22Rv1 (cell line): ENCODE data around the gene TIMELESS.
A peak's percentile ranks its signal among the peaks of the same experiment; 100 is the strongest.

Experiments
- H3K27ac ChIP-seq: fragments of 450-650 bp; 2 replicates; pipeline ENCODE4 v1.5.1; 2017
- CTCF ChIP-seq: fragments of 450-650 bp; IDR thresholded peaks from 2 replicates; pipeline ENCODE4 v1.5.1; 2017; ENCODE audit warnings: mild to moderate bottlenecking
- ZFX ChIP-seq: fragments of 450-650 bp; IDR thresholded peaks from 2 replicates; pipeline ENCODE4 v1.6.1; 2017; ENCODE audit warnings: antibody characterized with exemption, borderline replicate concordance

Gene TIMELESS

GRCh38 chr12:56487448-56488040 is 38.3 kb upstream of the TIMELESS start:
- H3K27ac ChIP-seq: peak overlapping the region; percentile 78
- TF ChIP-seq CTCF (no peak), ZFX (no peak)

- peak overlapping the region; percentile 78 for H3K27ac ChIP-seq
- TF ChIP-seq CTCF (no peak), ZFX (no peak)
These were observed 37.5 kb upstream of the TIMELESS start for GRCh38 chr12:56486694-56487093.

- no peak overlapping the region for H3K27ac ChIP-seq
- TF ChIP-seq ZFX (no peak), CTCF (no peak)
These were observed 35.3 kb upstream of the TIMELESS start for GRCh38 chr12:56484566-56484965.

- H3K27ac ChIP-seq: no peak overlapping the region
- TF ChIP-seq CTCF (no peak), ZFX (no peak)
These were observed 30.4 kb upstream of the TIMELESS start for GRCh38 chr12:56479625-56480024.

GRCh38 chr12:56477521-56478225 is 28.4 kb upstream of the TIMELESS start:
- TF ChIP-seq ZFX: no peak
- no peak for TF ChIP-seq CTCF

GRCh38 chr12:56476972-56477432 is 27.8 kb upstream of the TIMELESS start:
- TF ChIP-seq CTCF: no peak
- TF ChIP-seq ZFX: no peak
- H3K27ac ChIP-seq: no peak overlapping the region

More at GRCh38 chr12:56477521-56478225, 28.4 kb upstream of the TIMELESS start:
- H3K27ac ChIP-seq: no peak overlapping the region

- TF ChIP-seq CTCF (no peak), ZFX (no peak)
- H3K27ac ChIP-seq: no peak overlapping the region
These were observed 26.9 kb upstream of the TIMELESS start for GRCh38 chr12:56476143-56476542.
